ENCODE results near the gene IL1RL2.
A peak's percentile ranks its signal among the peaks of the same experiment; 100 is the strongest.

IL1RL2 gene

DNA sequence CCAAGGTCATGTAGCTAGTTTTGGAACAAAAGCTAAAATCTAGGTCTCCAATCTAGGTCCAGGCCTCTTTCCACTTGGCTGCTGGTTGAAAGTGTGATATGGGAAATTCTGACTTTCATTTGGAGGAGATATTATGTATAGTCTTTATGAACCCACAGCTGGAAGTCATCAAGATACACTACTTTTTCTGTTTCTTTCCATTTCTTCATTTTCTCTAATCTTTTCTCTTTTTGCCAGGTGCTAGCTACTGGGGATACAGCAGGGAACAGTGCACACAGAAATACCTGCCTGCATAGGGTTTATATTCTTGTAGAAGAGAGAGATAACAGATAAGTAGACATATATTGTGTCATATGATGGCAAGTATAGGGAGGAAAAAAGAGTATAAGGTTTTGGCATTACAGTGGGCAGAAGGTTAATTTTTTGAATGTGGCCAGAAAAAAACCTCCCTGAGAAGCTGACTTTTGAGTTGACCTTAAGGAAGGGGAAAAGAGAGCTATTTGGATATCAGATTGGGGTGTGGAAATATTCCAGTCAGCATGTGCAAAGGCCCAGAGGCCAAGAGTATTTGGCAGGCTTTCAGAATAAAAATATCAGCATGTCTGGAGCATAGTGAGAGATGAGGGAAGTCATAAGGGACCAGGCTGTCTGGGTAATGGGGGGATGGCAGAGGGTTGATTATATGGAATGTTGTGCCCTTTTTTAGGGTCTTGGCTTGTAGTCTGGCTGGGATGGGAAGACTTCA, 28.6 kb upstream of the IL1RL2 start:
- no peak for DNase-seq (ENCODE audit: low read depth in 2 of 2)

DNA sequence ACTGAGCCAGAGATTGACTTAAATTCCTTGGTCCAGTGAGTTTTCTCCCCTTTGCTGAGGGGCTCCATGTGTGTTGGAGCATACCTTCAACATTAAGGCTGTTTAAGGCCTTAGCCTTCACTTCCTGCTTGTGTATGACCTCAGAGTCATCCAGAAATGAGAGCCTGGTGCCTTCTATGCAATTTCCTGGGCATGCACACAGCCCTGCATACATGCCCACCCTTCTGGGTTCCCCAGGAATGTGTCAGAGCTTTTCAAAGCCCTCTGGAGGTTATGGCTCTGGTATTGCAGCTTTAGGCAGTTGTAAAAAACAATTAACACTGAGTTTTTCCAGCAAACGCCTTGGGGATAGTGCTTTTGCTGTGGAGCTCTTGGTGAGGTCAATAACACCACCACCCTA, 27.5 kb upstream of the IL1RL2 start:
- DNase-seq (ENCODE audit: low read depth in 2 of 2): no peak

DNA sequence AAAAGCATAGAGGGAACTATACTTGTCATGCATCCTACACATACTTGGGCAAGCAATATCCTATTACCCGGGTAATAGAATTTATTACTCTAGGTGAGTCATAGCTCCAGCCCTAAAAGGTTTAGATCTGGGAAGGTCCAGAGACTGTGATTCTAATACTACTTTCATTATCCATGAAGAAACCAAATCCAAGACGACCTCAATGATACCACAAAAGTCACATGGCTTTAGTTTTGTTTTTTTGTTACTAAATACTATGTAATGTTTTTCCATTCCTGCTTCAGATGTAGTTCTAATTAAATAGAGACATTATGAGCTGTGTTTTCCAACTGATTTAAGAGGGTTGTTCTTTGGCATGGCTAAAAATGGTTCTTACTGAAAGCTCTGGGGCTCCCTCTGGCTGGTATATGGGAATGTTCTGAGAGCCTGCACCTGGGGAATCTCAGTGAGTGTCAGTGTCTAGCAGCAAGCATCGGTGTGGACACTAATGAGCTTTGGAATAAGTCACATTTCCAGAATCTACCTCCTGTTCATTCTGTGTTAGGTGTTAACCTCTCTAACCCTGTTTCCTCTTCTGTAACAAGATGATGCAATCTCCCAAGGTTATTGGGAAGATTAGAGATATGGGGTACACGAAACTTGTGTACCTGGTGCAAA, 20.5 kb upstream of the IL1RL2 start:
- DNase-seq (ENCODE audit: low read depth in 2 of 2): no peak

DNA sequence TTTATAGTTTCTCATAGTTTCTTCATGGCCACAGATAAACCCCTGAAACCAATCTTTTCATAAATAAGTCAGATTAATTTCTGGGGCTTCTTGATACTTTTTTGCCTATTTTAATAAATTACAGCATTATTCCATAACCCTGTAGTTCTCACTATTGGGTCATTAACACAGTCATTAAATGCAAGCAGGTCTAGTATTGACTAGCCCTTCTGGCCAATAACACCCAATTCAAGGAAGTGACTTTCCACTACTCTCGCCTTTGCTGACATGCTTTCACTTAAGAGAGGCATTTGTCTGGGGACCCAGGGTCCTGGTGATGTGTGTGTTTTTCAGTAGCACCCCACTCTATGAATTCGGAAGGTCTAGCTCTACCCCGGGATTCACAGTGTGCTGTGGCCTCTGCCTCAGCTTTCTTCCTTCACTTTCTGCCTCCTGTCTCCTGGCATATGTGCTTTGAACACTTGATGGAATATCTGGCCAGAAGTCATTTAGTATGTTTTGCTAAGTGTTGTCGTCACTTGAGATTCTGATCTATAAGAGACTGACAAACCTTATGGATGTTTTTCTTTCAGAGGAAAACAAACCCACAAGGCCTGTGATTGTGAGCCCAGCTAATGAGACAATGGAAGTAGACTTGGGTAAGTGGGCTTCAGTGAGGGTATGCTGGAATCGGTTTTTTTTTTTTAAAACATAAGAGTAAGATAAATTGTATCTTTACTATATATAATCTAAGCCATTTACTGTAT, 18.6 kb upstream of the IL1RL2 start:
- no peak for DNase-seq (ENCODE audit: low read depth in 2 of 2)

DNA sequence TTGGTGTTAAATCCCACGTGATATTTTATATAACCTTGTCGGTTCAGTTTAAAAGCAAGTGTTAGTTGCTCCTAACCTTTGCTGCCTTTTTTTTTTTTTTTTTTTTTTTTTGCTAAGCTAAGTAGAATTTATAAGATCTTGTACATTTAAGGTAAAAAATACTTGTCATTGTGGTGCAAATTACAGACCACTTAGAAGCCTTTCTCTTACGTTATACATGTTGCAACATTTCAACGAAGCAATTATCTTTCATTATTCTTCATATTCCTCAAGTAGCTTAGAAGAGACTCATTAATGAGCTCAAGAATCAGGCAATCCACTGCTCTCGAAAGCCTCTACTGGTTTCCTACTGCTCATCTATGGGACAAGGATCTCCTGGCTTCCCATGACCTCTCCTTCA, 14.9 kb upstream of the IL1RL2 start:
- no peak for DNase-seq (ENCODE audit: low read depth in 2 of 2)

DNA sequence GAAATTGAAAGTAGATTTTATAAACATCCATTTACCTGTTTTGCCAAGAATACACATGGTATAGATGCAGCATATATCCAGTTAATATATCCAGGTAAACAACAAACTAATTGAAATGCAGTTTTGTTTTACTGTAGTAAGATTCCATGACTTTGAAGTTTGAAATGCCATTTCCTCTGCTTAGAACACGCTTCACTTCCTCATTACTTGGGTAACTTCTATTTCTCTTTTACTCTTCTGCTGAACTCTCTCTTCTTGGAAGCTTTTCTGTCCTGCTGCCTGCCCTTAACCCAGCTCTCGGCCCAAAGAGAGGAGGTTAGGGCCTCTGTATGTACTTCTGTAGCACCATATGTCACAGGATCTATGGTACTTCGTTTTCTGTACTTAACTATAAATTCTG, 14.1 kb upstream of the IL1RL2 start:
- DNase-seq (ENCODE audit: low read depth in 2 of 2): no peak

DNA sequence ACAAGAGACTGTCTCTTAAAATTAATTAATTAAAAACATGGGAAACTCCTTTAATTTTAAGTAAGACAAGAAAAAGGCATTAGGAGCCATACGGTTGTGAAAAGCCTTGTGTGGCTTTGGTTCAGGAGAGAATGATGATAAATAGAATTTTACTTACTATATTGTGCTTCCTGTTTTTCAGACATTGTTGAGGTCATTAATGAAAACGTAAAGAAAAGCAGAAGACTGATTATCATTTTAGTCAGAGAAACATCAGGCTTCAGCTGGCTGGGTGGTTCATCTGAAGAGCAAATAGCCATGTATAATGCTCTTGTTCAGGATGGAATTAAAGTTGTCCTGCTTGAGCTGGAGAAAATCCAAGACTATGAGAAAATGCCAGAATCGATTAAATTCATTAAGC, 10.7 kb upstream of the IL1RL2 start:
- DNase-seq (ENCODE audit: low read depth in 2 of 2): no peak

DNA sequence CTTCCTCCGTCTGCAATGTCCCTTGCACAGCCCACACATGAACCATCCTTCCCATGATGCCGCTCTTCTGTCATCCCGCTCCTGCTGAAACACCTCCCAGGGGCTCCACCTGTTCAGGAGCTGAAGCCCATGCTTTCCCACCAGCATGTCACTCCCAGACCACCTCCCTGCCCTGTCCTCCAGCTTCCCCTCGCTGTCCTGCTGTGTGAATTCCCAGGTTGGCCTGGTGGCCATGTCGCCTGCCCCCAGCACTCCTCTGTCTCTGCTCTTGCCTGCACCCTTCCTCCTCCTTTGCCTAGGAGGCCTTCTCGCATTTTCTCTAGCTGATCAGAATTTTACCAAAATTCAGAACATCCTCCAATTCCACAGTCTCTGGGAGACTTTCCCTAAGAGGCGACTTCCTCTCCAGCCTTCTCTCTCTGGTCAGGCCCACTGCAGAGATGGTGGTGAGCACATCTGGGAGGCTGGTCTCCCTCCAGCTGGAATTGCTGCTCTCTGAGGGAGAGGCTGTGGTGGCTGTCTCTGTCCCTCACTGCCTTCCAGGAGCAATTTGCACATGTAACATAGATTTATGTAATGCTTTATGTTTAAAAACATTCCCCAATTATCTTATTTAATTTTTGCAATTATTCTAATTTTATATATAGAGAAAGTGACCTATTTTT, 8.9 kb upstream of the IL1RL2 start:
- no peak for DNase-seq (ENCODE audit: low read depth in 2 of 2)

DNA sequence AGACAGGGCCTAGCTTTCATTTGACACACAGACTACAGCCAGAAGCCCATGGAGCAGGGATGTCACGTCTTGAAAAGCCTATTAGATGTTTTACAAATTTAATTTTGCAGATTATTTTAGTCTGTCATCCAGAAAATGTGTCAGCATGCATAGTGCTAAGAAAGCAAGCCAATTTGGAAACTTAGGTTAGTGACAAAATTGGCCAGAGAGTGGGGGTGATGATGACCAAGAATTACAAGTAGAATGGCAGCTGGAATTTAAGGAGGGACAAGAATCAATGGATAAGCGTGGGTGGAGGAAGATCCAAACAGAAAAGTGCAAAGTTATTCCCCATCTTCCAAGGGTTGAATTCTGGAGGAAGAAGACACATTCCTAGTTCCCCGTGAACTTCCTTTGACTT, 7.8 kb upstream of the IL1RL2 start:
- DNase-seq (ENCODE audit: low read depth in 2 of 2): no peak

DNA sequence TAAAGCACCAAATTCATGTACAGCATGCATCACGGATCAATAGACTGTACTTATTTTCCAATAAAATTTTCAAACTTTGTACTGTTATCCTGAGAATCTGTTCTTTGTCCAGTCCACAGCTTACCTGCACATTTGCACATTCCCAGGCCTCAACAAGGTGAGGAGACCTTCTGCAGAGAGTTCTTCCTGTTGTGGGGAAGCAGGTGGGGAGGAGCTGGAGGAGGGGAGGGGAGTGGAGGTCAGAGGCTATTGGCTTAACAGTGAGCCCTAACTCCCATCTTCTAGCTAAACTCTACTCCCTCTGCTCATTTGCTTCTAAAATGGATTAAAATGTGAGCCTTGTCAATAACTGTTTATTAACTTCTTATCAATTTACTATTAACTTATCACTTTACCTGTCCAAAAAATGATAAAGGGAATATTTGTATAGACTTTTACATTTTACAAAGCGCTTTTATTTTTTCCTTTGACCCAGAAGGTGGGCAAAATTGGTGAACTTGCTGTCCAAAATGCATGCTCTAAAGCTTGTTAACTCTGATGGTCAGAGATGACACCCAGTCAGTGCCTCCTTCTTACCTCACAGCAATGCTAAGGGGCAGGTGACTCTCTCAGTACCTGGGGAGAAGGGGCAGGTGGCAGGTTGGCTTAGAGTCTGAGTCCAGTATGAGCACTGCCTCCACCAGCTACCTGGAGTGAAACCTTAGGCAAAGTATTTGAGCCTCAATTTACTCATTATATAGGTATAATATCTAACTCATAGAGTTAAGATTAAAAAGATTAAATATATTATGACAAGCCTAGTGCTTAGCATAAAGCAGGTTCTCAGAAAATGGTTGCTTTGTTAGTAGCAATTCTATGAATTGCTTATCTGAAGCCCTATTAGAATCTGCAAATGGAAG, 6.8 kb upstream of the IL1RL2 start:
- no peak for DNase-seq (ENCODE audit: low read depth in 2 of 2)

DNA sequence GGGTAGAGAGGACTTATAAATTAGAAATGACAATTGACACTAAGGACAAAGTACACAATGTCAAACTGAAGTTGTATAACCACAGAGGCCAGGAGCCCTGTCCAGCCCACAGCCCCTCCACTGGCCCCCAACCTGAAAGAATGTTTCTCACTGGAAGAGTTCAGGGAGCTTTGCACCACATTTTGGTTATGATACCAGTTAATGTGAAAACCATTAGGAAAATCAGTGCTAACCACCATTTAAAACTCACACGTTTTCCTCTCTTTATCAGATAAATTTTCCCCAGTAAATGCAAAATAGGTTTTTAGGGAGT, 6.2 kb upstream of the IL1RL2 start:
- no peak for DNase-seq (ENCODE audit: low read depth in 2 of 2)

DNA sequence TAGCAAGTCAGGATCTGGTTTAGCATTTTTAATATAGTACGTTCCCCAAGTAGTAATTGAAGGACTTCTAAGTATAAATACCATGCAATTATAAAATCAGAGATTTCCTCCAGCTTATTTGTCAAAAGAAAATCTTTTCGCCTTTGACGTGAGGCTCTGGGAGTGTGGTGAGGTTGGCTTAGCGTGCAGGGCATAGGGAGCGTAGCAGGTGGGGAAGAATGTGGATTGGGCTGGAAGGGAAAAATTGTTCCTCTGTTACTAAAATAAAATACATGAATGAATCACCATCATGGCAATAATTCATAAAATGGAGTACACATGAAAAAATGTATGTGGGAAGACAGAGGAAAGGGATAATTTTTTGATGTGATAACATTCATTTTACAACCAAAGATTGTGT, 5.4 kb upstream of the IL1RL2 start:
- DNase-seq (ENCODE audit: low read depth in 2 of 2): no peak

DNA sequence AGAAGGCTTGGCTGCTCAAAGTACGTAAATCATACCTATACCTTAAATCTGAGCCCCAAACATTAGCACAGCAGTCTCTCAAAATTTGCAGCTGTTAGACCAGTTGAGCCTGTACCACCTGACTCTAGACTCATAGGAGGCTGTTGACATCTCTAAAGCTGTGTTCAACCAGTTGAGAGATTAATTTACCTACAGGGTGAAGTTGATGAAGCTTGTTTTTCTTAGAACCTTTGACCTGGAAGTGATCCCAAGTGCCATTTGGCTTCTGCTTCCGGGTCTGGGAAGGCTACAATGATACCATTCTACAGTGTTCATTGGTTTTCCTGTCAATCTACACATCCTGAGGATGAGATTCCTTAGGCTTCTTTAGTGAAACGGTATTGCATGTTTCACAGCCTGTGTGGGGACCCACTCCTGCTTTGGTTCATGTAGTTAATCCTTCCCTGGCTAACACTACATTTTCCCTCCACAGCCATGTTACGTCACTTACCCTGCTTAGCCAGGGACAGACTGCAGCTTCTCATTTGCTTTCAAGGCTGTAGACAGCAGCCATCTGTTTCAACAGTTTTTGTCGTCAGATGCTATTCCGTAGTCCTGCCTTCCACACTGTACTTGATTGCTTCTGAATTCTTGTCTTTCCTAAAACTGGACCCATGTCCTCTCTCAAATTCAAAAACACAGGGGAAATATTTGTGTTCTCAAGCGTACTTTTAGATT, 4.7 kb upstream of the IL1RL2 start:
- DNase-seq (ENCODE audit: low read depth in 2 of 2): no peak

DNA sequence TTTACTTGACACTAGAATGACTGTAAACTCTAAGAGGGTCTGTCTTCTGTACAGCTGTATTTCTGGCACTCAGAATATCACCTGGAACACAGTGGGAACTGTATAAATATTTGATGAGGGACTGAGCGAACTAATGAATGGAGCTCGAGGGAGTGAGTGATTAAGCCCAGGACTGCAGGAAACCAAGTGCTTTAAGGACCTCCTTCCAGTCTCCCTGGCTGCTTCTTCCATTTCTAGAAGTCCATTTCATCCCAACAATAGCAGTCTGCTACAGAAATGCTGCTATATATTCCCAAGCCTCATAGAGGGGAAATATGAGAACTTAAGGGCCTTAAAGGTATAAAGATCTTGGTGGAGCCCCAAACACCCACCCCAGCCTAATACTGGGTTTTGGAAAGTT, 2.8 kb upstream of the IL1RL2 start:
- no peak for DNase-seq (ENCODE audit: low read depth in 2 of 2)

DNA sequence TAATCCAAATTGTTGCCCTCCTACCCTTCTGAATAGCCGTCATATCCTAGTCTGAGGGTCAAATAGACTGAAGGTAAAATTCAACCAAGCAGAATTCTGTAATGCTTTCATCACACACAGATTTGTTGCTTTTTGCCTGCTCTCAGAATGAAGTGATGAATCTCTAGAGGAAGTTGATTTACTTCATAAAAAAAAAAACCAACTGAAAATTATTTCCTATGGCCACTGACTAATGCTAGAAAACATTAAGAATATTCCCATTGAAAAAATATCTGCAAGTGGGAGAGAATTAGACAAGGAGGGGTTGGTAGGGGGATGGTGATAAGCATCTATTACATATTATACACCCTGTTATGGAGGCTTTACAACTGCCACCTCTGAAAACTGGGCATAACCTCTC, 2.3 kb upstream of the IL1RL2 start:
- DNase-seq (ENCODE audit: low read depth in 2 of 2): no peak

DNA sequence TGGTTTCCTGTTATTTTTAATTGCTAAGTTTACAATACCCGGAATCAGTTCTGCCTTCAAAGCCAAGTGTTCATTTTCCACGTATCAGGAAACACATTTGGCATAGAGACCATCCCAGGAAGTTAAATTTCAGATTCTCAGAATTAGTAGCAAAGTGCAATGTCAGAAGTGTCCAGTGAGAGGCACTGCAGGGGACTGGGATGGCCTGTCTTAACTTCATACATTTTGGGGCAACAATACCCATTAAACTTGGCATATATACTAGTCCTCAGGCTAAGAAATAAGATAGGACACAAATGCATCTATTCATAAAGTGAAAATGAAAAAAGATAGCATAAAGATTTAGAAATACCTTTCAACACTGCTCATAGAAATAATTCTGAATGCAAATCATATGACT, 1.5 kb upstream of the IL1RL2 start:
- no peak for DNase-seq (ENCODE audit: low read depth in 2 of 2)

DNA sequence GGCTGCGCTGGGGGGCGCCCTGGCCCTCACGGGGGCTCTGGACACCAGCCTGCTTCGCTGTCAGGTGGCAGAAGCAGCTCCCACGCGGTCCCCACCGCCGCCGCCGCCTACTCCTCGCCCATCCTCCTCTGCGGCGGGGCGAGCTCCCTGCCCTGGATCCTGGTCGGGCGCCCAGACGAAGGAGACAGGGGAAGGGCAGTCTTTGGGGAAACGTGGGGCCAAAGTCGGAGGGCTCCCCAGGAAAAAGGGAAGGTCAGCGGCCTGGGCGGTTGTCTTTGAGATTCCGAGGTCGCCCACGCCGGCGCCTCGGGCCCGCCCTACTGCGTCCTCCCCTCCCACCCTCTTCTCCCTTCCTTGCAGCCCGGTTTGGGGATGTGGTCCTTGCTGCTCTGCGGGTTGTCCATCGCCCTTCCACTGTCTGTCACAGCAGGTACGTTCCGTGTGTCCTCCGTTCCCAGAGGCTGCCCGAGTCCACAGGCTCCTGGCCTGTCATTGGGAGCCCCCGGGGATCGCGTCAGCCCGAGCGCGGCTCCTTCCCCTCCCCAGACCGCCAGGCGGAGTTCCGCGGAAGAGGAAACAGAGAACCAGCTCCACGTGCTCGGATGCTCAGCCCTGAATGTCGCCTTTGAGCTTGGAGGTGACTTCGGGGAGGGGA, 800 bp downstream of the IL1RL2 start:
- DNase-seq (ENCODE audit: low read depth in 2 of 2): peak in 1 of 2 donors; percentile 37

DNA sequence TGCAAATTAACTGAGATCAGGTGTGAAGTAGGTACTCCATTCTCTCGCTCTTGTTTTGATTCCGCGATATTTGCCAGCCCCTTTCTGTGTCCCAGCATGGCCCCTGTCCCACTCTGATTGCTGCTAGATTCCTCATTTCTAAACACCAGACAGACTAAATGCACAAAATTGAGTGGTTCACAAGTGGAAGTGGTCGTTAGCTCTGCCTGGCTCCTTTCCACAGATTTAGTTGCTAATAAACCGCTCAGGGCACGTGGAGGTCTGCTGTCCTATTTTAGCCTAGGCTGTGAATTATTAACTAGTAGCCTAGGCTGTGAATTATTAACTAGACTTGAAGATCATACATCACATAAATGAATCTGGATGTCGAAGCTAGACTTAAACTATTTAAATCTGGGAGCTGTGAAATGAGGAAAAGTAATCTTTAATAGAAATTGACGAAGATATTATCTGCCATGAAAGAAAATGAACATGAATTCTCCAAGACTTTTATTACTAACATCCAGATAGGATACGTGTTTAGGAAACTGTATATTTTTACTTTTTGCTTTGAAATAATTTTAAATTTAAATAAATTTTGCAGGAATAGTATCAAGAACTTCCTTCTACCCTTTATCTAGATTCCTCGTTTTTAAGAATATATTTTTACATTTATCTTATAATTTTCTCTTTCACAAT, 3.7 kb downstream of the IL1RL2 start:
- no peak for DNase-seq (ENCODE audit: low read depth in 2 of 2)

DNA sequence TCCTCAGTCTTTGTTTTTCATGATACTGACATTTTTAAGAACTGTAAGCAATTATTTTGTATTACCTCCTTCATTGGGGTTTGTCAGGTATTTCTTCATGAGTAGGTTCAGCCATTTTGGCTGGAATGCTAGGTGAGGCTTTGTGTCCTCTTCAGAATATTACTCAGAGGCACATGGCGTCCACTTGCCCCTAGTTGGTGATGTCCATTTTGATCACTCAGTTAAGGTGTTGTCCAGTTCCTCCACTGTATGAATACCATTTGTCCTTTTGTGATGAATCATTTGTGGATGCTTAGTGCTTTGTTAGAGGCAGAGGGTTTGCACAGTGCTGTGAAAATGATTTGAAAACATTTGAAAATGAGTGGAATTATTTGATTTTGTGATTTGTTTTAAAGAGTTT, 4.7 kb downstream of the IL1RL2 start:
- DNase-seq (ENCODE audit: low read depth in 2 of 2): no peak

DNA sequence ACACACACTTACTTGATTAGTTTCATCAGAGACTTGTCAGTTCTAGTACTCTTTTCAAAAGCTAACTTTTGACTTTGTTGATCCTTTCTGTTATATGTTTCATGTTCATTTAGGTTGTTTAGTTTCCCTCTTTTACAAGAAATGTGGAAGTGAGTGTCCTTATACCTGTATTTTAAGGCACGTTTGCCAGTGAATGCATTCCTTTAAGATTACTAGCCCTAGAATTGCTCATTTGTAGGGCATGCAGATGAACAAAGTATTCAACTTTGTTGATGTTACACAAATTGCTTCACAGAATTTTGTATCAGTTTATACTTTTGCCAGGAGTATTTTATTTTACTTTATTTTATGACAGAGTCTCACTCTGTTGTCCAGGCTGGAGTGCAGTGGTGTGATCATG, 6.3 kb downstream of the IL1RL2 start:
- DNase-seq (ENCODE audit: low read depth in 2 of 2): no peak

All from stimulated activated CD8-positive, alpha-beta memory T cell treated with anti-CD3 and anti-CD28 coated beads, Interleukin-15, amount 100 ng/mL, for 4 hours (primary cell).